ENCODE results near the gene OR56B1.
"Not testable (repeated sequence)": the region's sequence is repeated elsewhere in the genome, so short reads cannot be mapped to it uniquely, and the experiment has no call there.

The OR56B1 gene

DNA sequence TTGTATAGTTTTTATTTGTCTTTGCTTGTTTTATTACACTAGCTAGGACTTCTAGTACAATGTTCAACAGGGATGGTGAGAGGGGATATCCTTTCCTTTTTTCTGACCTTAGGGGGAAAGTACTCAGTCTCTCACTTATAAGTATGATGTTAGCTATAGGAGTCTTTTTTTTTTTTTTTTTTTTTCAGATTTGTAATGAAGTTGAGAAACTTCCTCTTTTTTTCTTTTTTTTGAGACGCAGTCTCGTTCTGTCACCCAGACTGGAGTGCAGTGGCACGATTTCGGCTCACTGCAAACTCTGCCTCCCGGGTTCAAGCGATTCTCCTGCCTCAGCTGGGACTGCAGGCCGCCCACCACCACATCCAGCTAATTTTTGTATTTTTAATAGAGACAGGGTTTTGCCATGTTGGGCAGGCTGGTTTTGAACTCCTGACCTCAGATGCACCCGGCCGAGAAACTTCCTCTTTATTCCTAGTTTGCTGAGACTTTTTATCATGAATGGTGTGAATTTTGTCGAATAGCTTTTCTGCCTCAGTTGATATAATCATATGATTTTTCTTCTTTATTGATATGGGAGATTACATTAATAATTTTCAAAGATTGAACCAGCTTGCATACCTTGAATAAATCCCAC is 35.7 kb upstream of the OR56B1 start:
- Histone ChIP-seq H3K9ac (ENCODE audit: low read depth, low read length) (no peak overlapping the region), H3K4me2 (ENCODE audit: low read length) (no peak overlapping the region), H3K9me3 (replicated peaks; ENCODE audit: low read length) (no peaks in the 10 kb centered on the region), H3K27me3 (ENCODE audit: control insufficient read depth, insufficient read depth, low read length) (no peaks in the 10 kb centered on the region), H3K36me3 (ENCODE audit: insufficient read depth, low read length) (peaks cover 20% of the 10 kb centered on the region), H3K4me1 (ENCODE audit: control insufficient read depth, insufficient read depth, low read length) (no peaks in the 10 kb centered on the region), H3K4me3 (ENCODE audit: low read length) (no peak overlapping the region)

- no peak overlapping the region for H3K4me3 ChIP-seq (ENCODE audit: low read length)
Observed at GRCh38 chr11:5701055-5701577, 35.1 kb upstream of the OR56B1 start.

GRCh38 chr11:5703741-5704536 is 32.3 kb upstream of the OR56B1 start:
- no peak overlapping the region for H3K4me3 ChIP-seq (ENCODE audit: low read length)
- H3K27me3 ChIP-seq (ENCODE audit: control insufficient read depth, insufficient read depth, low read length), result no peaks in the 10 kb centered on the region
- H3K4me1 ChIP-seq (ENCODE audit: control insufficient read depth, insufficient read depth, low read length), result no peaks in the 10 kb centered on the region
- H3K9me3 ChIP-seq (replicated peaks; ENCODE audit: low read length), result no peaks in the 10 kb centered on the region
- no peak overlapping the region for H3K9ac ChIP-seq (ENCODE audit: low read depth, low read length)
- H3K36me3 ChIP-seq (ENCODE audit: insufficient read depth, low read length), result peaks cover 18% of the 10 kb centered on the region
- H3K4me2 ChIP-seq (ENCODE audit: low read length), result no peak overlapping the region

More at GRCh38 chr11:5701055-5701577, 35.1 kb upstream of the OR56B1 start:
- Histone ChIP-seq H3K9ac (ENCODE audit: low read depth, low read length) (no peak overlapping the region), H3K4me2 (ENCODE audit: low read length) (no peak overlapping the region), H3K4me1 (ENCODE audit: control insufficient read depth, insufficient read depth, low read length) (no peaks in the 10 kb centered on the region), H3K36me3 (ENCODE audit: insufficient read depth, low read length) (peaks cover 18% of the 10 kb centered on the region), H3K9me3 (replicated peaks; ENCODE audit: low read length) (no peaks in the 10 kb centered on the region), H3K27me3 (ENCODE audit: control insufficient read depth, insufficient read depth, low read length) (no peaks in the 10 kb centered on the region)

DNA sequence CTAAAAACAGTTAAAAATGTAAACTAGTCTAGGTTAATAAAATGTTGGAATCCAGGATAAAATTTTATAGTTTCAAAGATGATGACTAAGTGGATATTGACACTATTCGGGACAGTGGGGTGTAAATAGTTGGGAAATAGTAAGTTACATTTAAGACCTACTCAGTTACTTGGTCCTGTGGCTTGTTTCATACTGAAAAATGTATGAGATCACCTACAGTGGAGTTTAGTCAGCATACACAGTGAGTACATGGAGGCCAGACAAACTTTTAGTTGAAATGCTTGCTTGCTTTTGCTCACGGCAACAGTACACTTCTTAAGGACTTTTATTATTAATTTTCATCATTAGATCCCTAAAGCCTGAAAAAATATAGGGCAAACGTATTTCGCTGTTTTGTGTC is 30.6 kb upstream of the OR56B1 start:
- no peaks in the 10 kb centered on the region for H3K27me3 ChIP-seq (ENCODE audit: control insufficient read depth, insufficient read depth, low read length)
- H3K9ac ChIP-seq (ENCODE audit: low read depth, low read length), result no peak overlapping the region
- no peaks in the 10 kb centered on the region for H3K4me1 ChIP-seq (ENCODE audit: control insufficient read depth, insufficient read depth, low read length)
- no peaks in the 10 kb centered on the region for H3K9me3 ChIP-seq (replicated peaks; ENCODE audit: low read length)
- peaks cover 18% of the 10 kb centered on the region for H3K36me3 ChIP-seq (ENCODE audit: insufficient read depth, low read length)
- H3K4me3 ChIP-seq (ENCODE audit: low read length), result no peak overlapping the region
- H3K4me2 ChIP-seq (ENCODE audit: low read length), result no peak overlapping the region

- Histone ChIP-seq H3K4me3 (ENCODE audit: low read length) (no peak overlapping the region), H3K36me3 (ENCODE audit: insufficient read depth, low read length) (peaks cover 7% of the 10 kb centered on the region), H3K9ac (ENCODE audit: low read depth, low read length) (no peak overlapping the region), H3K4me2 (ENCODE audit: low read length) (no peak overlapping the region), H3K27me3 (ENCODE audit: control insufficient read depth, insufficient read depth, low read length) (no peaks in the 10 kb centered on the region), H3K9me3 (replicated peaks; ENCODE audit: low read length) (no peaks in the 10 kb centered on the region), H3K4me1 (ENCODE audit: control insufficient read depth, insufficient read depth, low read length) (no peaks in the 10 kb centered on the region)
Observed at GRCh38 chr11:5712507-5712906, 23.7 kb upstream of the OR56B1 start.

DNA sequence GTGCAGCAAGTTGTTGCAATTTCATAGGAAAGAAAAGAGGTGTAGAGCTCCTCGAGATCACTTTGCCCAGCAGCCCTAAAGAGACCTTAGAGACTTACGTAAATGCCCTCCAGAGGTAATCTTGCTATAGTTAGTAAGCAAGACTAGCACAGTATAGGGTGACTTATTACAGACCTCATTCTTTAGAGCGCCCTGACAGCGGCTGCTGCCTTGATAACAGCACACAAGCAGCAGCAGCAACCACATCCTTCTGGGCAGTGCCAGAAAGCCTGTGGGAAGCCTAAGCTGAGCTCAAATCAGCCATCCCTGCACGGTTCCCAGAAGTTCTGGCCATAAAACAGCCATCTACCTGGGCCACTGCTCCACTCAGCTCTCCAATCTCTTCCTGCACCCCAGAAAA is 22.6 kb upstream of the OR56B1 start:
- Histone ChIP-seq H3K27me3 (ENCODE audit: control insufficient read depth, insufficient read depth, low read length) (no peaks in the 10 kb centered on the region), H3K9ac (ENCODE audit: low read depth, low read length) (no peak overlapping the region), H3K4me1 (ENCODE audit: control insufficient read depth, insufficient read depth, low read length) (no peaks in the 10 kb centered on the region), H3K4me3 (ENCODE audit: low read length) (no peak overlapping the region), H3K9me3 (replicated peaks; ENCODE audit: low read length) (no peaks in the 10 kb centered on the region), H3K36me3 (ENCODE audit: insufficient read depth, low read length) (no peaks in the 10 kb centered on the region), H3K4me2 (ENCODE audit: low read length) (no peak overlapping the region)

- not testable (repeated sequence) for H3K9me3 ChIP-seq (replicated peaks; ENCODE audit: low read length); H3K36me3 ChIP-seq (ENCODE audit: insufficient read depth, low read length); H3K9ac ChIP-seq (ENCODE audit: low read depth, low read length); H3K4me2 ChIP-seq (ENCODE audit: low read length); H3K27me3 ChIP-seq (ENCODE audit: control insufficient read depth, insufficient read depth, low read length); H3K4me3 ChIP-seq (ENCODE audit: low read length); H3K4me1 ChIP-seq (ENCODE audit: control insufficient read depth, insufficient read depth, low read length)
Observed at GRCh38 chr11:5716518-5716917, 19.7 kb upstream of the OR56B1 start.

DNA sequence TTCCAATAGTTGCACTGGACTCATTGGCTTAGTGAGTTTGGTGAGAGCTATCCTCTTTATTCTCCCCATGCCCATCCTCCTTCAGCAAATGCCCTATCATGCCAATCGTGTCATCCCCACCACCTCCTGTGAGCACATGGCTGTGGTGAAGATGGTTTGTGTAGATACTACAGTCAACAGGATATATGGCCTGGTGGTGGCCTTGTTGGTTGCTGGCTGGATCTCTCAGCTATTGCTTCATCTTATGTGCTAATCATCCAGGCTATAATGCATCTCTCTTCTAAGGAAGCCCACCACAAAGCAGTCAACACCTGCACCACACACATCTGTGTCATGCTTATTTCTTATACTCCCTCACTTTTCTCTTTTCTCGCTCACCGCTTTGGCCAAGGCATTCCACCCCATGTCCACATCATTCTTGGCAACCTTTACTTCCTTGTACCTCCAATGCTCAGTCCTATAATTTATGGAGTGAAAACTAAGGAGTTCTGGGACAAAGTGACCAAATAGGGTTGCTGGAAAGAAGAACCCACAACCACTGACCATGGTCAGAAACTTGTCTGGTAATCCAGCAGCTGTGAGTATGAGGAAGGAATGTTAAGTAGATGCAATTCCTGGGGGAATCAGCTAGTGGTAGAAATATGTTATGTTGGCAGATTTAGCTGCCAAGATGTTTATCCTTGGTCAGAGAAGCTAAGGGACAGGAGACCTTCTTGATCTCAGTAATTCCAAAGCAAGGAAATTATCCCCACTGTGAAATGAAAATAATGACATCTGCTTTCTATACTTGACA is 16.3 kb upstream of the OR56B1 start:
- H3K9me3 ChIP-seq (replicated peaks; ENCODE audit: low read length), result no peaks in the 10 kb centered on the region

GRCh38 chr11:5722622-5723021 is 13.6 kb upstream of the OR56B1 start:
- no peak overlapping the region for H3K9ac ChIP-seq (ENCODE audit: low read depth, low read length)
- H3K9me3 ChIP-seq (replicated peaks; ENCODE audit: low read length), result no peaks in the 10 kb centered on the region
- no peak overlapping the region for H3K4me2 ChIP-seq (ENCODE audit: low read length)
- no peaks in the 10 kb centered on the region for H3K4me1 ChIP-seq (ENCODE audit: control insufficient read depth, insufficient read depth, low read length)
- no peak overlapping the region for H3K4me3 ChIP-seq (ENCODE audit: low read length)
- H3K36me3 ChIP-seq (ENCODE audit: insufficient read depth, low read length), result no peaks in the 10 kb centered on the region
- peaks cover 25% of the 10 kb centered on the region for H3K27me3 ChIP-seq (ENCODE audit: control insufficient read depth, insufficient read depth, low read length)

More for the DNA sequence above, 16.3 kb upstream of the OR56B1 start:
- peaks cover 17% of the 10 kb centered on the region for H3K27me3 ChIP-seq (ENCODE audit: control insufficient read depth, insufficient read depth, low read length)
- H3K4me1 ChIP-seq (ENCODE audit: control insufficient read depth, insufficient read depth, low read length), result no peaks in the 10 kb centered on the region
- no peak overlapping the region for H3K4me3 ChIP-seq (ENCODE audit: low read length)
- H3K9ac ChIP-seq (ENCODE audit: low read depth, low read length), result no peak overlapping the region
- H3K4me2 ChIP-seq (ENCODE audit: low read length), result no peak overlapping the region
- no peaks in the 10 kb centered on the region for H3K36me3 ChIP-seq (ENCODE audit: insufficient read depth, low read length)

- H3K4me3 ChIP-seq (ENCODE audit: low read length), result no peak overlapping the region
- no peaks in the 10 kb centered on the region for H3K4me1 ChIP-seq (ENCODE audit: control insufficient read depth, insufficient read depth, low read length)
- no peaks in the 10 kb centered on the region for H3K9me3 ChIP-seq (replicated peaks; ENCODE audit: low read length)
- H3K9ac ChIP-seq (ENCODE audit: low read depth, low read length), result no peak overlapping the region
- H3K4me2 ChIP-seq (ENCODE audit: low read length), result no peak overlapping the region
- peaks cover 25% of the 10 kb centered on the region for H3K27me3 ChIP-seq (ENCODE audit: control insufficient read depth, insufficient read depth, low read length)
- H3K36me3 ChIP-seq (ENCODE audit: insufficient read depth, low read length), result no peaks in the 10 kb centered on the region
Observed at GRCh38 chr11:5726351-5726750, 9.9 kb upstream of the OR56B1 start.

DNA sequence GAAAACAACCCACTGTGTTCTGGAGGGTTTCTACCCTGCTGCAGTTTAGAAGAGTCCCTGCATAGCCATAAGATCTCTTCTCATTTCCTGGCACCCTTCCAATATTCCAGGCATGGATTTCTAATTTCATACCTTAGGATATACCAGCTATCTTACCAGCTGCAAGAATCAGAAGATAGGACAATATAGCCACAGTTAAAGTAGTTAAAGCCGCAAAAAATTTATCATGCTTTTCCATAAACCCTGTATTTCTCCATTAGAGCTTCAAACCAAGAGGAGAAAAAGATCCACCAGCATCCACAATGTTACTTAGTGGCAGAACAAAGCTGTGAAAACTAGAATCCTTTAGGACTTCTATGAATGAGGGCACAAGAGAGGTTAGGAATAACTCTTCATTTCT is 8.6 kb upstream of the OR56B1 start:
- Histone ChIP-seq H3K36me3 (ENCODE audit: insufficient read depth, low read length) (no peaks in the 10 kb centered on the region), H3K9ac (ENCODE audit: low read depth, low read length) (no peak overlapping the region), H3K9me3 (replicated peaks; ENCODE audit: low read length) (no peaks in the 10 kb centered on the region), H3K4me1 (ENCODE audit: control insufficient read depth, insufficient read depth, low read length) (no peaks in the 10 kb centered on the region), H3K4me2 (ENCODE audit: low read length) (no peak overlapping the region), H3K27me3 (ENCODE audit: control insufficient read depth, insufficient read depth, low read length) (peaks cover 22% of the 10 kb centered on the region), H3K4me3 (ENCODE audit: low read length) (no peak overlapping the region)

Measured in skeletal muscle satellite cell (primary cell).